HG03045 (cell line): ENCODE data around the gene FLYWCH1.
"Not testable (repeated sequence)": the region's sequence is repeated elsewhere in the genome, so short reads cannot be mapped to it uniquely, and the experiment has no call there.

Experiments used
- ATAC-seq: cut with Tn5 transposase; IDR thresholded peaks from one replicate; pipeline ENCODE4 v1.9.1; 2021; ENCODE audit warnings: mild to moderate bottlenecking, moderate library complexity; ENCODE audit not compliant: unreplicated experiment

FLYWCH1 gene

GRCh38 chr16:2925951-2926649 lies 14.4 kb downstream of the FLYWCH1 start:
- ATAC-seq: no peak

DNA sequence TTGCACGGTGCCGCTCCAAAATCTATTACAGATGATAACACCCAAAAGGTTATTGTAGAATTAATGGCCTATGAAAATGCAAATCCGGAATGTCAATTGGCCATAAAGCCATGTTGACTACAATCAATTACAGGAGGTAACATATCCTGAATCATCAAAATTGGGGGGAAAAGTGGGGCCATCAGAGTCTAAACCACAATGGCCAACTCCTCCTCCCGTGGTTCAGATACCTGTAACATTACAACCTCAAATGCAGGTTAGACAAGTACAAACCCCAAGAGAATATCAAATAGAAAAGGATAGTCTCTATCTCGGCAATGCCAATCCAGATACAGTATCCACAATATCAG lies 14.9 kb downstream of the FLYWCH1 start:
- ATAC-seq: no peak

DNA sequence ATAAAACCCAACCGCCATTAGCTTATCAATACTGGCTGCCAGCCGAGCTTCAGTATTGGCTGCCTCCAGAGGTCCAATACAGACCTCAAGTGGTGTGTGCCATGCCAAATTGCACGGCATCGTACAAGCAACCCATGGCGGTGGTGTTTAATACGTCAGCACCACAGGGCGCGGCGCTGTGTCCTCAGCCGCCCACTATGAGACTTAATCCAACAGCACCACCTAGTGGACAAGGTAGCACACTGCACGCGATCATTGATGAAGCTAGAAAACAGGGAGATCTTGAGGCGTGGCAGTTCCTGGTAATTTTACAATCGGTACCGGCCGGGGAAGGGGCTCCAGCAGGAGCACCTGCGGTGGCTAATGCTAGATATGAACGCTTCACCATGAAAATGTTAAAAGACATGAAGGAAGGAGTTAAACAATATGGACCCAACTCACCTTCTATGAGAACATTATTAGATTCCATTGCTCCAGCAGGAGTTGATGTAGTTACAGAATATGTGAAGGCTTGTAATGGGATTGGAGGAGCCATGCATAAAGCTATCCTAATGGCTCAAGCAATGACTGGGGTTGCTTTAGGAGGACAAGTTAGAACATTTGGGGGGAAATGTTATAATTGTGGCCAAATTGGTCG lies 15.4 kb downstream of the FLYWCH1 start:
- peak; percentile 69 for ATAC-seq

DNA sequence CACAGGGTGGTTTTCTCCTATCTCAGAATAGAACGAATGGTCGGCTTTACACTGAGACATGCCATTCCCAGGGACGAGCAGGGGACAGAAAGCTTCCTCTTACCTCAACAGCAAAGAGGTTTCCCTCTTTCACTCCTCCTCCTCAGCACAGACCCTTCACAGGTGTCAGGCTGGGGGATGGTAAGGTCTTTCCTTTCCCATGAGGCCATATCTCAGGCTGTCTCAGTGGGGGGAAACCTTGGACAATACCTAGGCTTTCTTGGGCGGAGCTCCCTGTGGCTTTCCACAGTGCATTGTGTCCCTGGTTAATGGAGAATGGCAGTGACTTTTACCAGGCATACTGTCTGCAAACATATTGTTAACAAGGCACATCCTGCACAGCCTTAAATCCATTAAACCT lies 16.4 kb downstream of the FLYWCH1 start:
- not testable (repeated sequence) for ATAC-seq

- no peak for ATAC-seq
Observed at GRCh38 chr16:2928796-2929195, 17.1 kb downstream of the FLYWCH1 start.

DNA sequence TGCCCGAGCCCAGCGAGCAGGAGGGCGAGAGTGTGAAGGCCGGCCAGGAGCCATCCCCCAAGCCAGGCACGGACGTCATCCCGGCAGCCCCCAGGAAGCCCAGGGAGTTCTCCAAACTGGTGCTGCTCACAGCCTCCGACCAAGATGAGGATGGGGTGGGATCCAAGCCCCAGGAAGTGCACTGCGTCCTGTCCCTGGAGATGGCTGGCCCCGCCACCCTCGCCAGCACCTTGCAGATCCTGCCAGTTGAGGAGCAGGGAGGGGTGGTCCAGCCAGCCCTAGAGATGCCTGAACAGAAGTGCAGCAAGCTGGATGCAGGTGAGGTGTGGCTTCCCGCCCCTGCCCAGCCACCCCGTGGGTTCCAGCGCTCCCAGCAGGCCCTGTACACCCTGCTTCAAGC lies 18.0 kb downstream of the FLYWCH1 start:
- ATAC-seq: no peak

- no peak for ATAC-seq
Observed at GRCh38 chr16:2930236-2930635, 18.5 kb downstream of the FLYWCH1 start.

GRCh38 chr16:2931231-2931914 lies 19.6 kb downstream of the FLYWCH1 start:
- ATAC-seq: not testable (repeated sequence)

DNA sequence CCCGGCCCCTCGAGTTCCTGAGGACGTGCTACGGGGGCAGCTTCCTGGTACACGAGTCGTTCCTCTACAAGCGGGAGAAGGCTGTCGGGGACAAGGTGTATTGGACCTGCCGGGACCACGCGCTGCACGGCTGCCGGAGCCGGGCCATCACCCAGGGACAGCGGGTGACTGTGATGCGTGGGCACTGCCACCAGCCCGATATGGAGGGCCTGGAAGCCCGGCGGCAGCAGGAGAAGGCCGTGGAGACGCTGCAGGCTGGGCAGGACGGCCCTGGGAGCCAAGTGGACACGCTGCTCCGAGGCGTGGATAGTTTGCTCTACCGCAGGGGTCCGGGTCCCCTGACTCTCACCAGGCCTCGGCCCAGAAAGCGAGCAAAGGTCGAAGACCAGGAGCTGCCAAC lies 21.4 kb downstream of the FLYWCH1 start:
- ATAC-seq: no peak

- no peak for ATAC-seq
Observed at GRCh38 chr16:2933701-2934100, 22.0 kb downstream of the FLYWCH1 start.

DNA sequence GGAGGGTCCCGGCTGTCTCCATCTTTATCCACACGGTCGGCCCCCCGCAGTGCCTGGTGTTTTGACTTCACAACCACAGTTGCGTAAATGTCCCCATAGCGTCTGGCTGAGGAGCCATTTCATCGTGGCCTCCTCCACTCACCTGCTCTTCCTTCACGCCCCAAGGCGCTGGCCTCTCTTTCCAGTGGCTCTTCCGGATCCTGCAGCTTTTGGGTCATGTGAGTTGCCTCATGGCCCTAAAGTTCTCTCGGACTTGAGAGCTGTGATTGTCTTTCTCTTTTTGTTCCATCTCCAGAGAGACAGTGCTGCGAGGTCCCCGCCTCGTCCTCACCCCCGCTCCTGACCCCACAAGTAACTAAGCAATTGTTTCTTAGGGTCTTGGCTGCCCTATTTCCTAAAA lies 22.7 kb downstream of the FLYWCH1 start:
- no peak for ATAC-seq

DNA sequence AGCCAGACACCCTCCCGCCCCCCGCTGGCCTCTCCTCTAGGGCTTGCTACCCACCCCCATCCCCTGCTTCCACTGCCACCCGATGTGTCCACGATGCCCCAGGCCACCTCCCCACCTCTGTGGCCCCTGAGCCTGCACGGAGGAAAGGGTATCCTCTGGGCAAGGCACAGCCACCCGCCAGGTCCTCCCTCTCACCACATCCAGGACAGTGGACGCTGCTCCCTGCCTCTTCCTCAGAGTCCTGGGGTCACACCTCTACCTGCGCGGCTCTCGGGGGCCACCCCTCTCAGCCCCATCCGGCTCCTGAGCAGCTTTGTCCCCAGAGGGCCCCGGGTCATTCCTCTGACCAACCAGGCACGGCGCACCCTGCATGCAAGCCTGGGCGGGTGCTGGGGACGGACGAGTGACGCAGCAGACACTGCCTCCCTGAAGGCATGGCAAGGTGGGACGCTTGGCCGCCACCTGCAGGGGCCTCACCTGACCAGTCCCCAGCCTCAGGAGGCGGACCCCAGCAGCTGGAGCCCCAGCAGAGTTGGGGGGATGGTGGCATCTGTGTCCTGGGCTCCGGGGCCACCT lies 24.8 kb downstream of the FLYWCH1 start:
- ATAC-seq: no peak

DNA sequence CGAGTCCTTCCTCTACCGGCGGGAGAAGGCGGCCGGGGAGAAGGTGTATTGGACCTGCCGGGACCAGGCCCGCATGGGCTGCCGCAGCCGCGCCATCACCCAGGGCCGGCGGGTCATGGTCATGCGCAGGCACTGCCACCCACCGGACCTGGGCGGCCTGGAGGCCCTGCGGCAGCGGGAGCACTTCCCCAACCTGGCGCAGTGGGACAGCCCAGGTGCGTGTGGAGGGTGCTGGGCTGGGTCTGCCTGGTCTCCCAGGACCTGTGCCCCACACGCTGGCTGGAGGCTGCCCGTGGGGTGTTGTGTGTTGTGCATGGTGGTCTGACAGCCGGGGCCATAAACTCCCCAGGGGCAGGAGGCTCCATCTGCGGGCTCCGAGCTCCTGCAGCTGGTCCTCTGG lies 25.4 kb downstream of the FLYWCH1 start:
- no peak for ATAC-seq

- ATAC-seq: no peak
Observed at GRCh38 chr16:2938206-2938605, 26.5 kb downstream of the FLYWCH1 start.

- no peak for ATAC-seq
Observed at GRCh38 chr16:2939968-2940367, 28.2 kb downstream of the FLYWCH1 start.

GRCh38 chr16:2942045-2942444 lies 30.3 kb downstream of the FLYWCH1 start:
- no peak for ATAC-seq

DNA sequence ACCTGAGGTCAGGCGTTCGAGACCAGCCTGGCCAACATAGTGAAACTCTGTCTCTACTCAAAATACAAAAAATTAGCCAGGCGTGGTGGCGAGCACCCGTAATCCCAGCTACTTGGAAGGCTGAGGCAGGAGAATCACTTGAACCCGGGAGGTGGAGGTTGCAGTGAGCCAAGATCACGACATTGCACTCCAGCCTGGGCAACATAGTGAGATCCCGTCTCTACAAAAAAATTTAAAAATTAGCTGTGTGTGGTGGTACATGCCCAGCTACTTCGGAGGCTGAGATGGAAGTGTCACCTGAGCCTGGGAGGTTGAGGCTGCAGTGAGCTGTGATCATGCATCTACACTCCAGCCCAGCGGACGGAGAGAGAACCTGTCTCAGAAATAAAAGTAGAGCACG lies 32.0 kb downstream of the FLYWCH1 start:
- ATAC-seq: not testable (repeated sequence)

- no peak for ATAC-seq
Observed at GRCh38 chr16:2946649-2947048, 34.9 kb downstream of the FLYWCH1 start.

DNA sequence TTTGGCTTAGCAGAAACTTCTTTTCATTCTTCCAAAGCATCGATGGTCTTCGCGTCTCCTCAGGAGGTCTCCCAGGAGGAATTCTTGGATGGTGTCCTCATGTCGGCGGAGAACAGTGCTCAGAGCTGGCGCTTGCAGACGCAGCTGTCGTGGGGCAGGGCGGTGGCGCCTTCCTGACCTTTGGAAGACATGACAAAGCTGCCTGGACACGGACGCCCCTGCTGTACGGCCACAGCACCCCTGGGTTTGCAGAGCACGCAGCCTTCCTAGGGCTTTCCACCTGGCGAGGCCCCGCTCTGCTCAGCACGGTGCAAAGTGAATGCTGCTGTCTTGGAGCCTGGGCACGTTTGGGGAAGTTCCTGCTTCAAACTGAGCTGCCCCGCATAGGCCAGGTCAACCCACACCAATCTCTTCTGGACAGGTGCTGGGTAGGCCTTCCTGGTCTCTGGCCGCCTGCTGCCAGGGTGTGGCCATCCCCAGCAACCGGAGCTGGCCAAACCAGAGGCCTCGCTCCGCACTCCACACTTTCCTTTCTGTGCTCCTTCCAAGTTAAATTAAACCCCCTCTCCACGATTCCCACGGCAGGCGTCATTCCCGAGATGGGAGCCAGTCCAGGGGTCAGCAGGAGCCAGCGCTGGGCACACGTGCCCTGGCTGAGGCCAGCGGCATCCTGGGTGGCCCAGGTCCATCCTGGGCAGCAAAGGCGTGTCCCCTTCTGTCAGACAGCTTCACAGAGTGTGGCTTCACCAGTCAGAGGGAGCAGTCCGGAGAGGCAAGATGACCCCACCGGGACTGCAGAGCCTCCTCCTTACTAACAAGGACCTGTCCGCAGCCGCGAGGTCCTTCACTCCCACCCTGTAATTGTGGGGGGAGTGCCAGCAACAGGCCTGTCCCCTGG lies 37.3 kb downstream of the FLYWCH1 start:
- no peak for ATAC-seq

GRCh38 chr16:2949705-2950352 lies 38.1 kb downstream of the FLYWCH1 start:
- ATAC-seq: no peak
